ENCODE measurements around the gene TXNDC5.

The TXNDC5 gene

GRCh38 chr6:7848229-7848628 lies 62.4 kb downstream of the TXNDC5 start:
- DNase-seq: no peak

GRCh38 chr6:7846966-7847818 lies 63.4 kb downstream of the TXNDC5 start:
- DNase-seq: no peak

- no peak for DNase-seq
These were observed 68.7 kb downstream of the TXNDC5 start for GRCh38 chr6:7841781-7842468.

GRCh38 chr6:7836371-7837026 lies 74.1 kb downstream of the TXNDC5 start:
- DNase-seq: no peak

GRCh38 chr6:7833751-7834070 lies 76.9 kb downstream of the TXNDC5 start:
- DNase-seq: no peak

- no peak for DNase-seq
These were observed 77.5 kb downstream of the TXNDC5 start for GRCh38 chr6:7832904-7833750.
